Measurements from ENCODE around the gene EIF4A2. TPM values are rescaled to one million over a fixed set of nuclear protein-coding genes. Genes with fewer than 3 reads are reported as not detected.

The EIF4A2 gene
- total RNA-seq, 1 experiment from 2014 or later, result 398 TPM

DNA sequence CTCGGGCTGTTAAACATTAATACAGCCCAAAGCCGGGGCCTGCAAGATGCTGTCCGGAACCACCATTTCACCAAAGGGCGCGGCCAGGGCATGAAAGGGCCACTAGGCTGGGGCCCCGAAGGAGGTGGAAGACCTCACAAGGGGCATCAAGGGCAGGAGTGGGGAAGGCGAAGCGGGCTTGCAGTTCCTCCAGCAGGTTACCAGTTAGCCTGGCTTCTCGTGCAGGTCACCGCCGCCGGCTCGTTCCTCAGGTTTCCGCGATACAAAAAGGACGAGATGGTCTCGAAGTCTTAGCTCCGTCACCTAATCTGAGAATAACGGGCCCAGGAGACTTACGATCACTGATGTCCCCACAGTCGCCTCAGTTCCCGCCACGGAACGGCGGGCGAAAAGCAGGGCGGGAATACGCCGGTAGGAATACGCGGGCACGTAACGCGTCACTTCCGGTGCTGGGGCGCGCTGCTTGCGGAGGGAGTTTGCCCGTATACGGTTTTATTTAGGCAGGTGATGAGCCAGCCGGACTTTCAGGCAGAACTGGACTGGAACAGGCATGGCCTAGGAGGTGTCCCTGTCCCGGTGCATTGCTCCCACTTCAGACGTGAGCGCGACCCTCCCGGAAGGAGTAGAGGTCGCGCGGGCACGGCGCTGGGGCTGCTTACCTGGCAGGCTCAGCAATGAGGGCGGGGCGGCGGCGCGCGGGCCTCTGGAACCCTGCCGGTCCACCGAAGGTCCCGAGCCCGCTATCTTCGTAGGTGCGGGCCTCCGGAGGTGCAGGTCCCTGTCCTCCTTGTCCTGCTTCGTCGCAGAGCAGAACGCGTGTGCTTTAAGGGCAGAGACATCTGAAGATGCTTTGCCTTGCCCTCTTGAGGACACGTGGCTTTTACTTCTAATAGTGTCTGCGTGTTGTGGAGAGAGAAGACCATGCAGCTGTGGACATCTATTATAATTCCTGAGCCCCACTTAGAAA, 23.0 kb downstream of the EIF4A2 start, which contains the start of gene RFC4 (continued):
- TF ChIP-seq, protein P1, sequence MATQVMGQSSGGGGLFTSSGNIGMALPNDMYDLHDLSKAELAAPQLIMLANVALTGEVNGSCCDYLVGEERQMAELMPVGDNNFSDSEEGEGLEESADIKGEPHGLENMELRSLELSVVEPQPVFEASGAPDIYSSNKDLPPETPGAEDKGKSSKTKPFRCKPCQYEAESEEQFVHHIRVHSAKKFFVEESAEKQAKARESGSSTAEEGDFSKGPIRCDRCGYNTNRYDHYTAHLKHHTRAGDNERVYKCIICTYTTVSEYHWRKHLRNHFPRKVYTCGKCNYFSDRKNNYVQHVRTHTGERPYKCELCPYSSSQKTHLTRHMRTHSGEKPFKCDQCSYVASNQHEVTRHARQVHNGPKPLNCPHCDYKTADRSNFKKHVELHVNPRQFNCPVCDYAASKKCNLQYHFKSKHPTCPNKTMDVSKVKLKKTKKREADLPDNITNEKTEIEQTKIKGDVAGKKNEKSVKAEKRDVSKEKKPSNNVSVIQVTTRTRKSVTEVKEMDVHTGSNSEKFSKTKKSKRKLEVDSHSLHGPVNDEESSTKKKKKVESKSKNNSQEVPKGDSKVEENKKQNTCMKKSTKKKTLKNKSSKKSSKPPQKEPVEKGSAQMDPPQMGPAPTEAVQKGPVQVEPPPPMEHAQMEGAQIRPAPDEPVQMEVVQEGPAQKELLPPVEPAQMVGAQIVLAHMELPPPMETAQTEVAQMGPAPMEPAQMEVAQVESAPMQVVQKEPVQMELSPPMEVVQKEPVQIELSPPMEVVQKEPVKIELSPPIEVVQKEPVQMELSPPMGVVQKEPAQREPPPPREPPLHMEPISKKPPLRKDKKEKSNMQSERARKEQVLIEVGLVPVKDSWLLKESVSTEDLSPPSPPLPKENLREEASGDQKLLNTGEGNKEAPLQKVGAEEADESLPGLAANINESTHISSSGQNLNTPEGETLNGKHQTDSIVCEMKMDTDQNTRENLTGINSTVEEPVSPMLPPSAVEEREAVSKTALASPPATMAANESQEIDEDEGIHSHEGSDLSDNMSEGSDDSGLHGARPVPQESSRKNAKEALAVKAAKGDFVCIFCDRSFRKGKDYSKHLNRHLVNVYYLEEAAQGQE (IDR thresholded peaks at IDR 0.05; ENCODE audit: low read depth), result no peak
- TF ChIP-seq SRF (IDR thresholded peaks at IDR 0.05; ENCODE audit: low read depth) (peak; percentile 78), SIN3A (IDR thresholded peaks at IDR 0.05; ENCODE audit: low read depth) (peak; percentile 99), EGR1 (IDR thresholded peaks at IDR 0.05; ENCODE audit: low read depth) (no peak), TCF7L2 (IDR thresholded peaks at IDR 0.05; ENCODE audit: borderline replicate concordance, extremely low read depth, insufficient read depth, insufficient read length) (peak; percentile 4), FOSL1 (IDR thresholded peaks at IDR 0.05; ENCODE audit: low read depth) (no peak), POLR2A (IDR thresholded peaks at IDR 0.05; ENCODE audit: borderline replicate concordance, extremely low read depth, insufficient read depth, insufficient read length) (peak; percentile 88), JUND (IDR thresholded peaks at IDR 0.05) (no peak), EZH2 (IDR thresholded peaks at IDR 0.05) (no peak), EZH2phosphoT487 (IDR thresholded peaks at IDR 0.05; ENCODE audit: borderline replicate concordance) (no peak)
- TF ChIP-seq, protein P2, sequence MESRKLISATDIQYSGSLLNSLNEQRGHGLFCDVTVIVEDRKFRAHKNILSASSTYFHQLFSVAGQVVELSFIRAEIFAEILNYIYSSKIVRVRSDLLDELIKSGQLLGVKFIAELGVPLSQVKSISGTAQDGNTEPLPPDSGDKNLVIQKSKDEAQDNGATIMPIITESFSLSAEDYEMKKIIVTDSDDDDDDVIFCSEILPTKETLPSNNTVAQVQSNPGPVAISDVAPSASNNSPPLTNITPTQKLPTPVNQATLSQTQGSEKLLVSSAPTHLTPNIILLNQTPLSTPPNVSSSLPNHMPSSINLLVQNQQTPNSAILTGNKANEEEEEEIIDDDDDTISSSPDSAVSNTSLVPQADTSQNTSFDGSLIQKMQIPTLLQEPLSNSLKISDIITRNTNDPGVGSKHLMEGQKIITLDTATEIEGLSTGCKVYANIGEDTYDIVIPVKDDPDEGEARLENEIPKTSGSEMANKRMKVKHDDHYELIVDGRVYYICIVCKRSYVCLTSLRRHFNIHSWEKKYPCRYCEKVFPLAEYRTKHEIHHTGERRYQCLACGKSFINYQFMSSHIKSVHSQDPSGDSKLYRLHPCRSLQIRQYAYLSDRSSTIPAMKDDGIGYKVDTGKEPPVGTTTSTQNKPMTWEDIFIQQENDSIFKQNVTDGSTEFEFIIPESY (IDR thresholded peaks at IDR 0.05; ENCODE audit: extremely low read depth, insufficient replicate concordance, low read length), result peak; percentile 10
